GM19025 (cell line): ENCODE results near the gene POLL.

Experiments
- ATAC-seq: cut with Tn5 transposase; IDR thresholded peaks from one replicate; pipeline ENCODE4 v1.9.1; 2021; ENCODE audit warnings: mild to moderate bottlenecking, low read depth, moderate library complexity; ENCODE audit not compliant: unreplicated experiment

The POLL gene

GRCh38 chr10:101575580-101576210 lies 12.4 kb downstream of the POLL start:
- no peak for ATAC-seq

GRCh38 chr10:101575091-101575490 lies 13.0 kb downstream of the POLL start:
- no peak for ATAC-seq

GRCh38 chr10:101573885-101574753 lies 13.9 kb downstream of the POLL start:
- no peak for ATAC-seq

GRCh38 chr10:101572785-101573184 lies 15.3 kb downstream of the POLL start:
- ATAC-seq = no peak

GRCh38 chr10:101572126-101572525 lies 15.9 kb downstream of the POLL start:
- no peak for ATAC-seq

GRCh38 chr10:101571271-101571925 lies 16.7 kb downstream of the POLL start:
- no peak for ATAC-seq

- no peak for ATAC-seq
Observed at GRCh38 chr10:101570428-101571270, 17.4 kb downstream of the POLL start.

GRCh38 chr10:101569622-101570427 lies 18.2 kb downstream of the POLL start:
- ATAC-seq = peak; percentile 62

- no peak for ATAC-seq
Observed at GRCh38 chr10:101569323-101569621, 18.8 kb downstream of the POLL start.

- no peak for ATAC-seq
Observed at GRCh38 chr10:101568054-101568745, 19.9 kb downstream of the POLL start.

GRCh38 chr10:101567165-101568006 lies 20.7 kb downstream of the POLL start:
- no peak for ATAC-seq

- ATAC-seq = no peak
Observed at GRCh38 chr10:101566333-101567164, 21.5 kb downstream of the POLL start.

- no peak for ATAC-seq
Observed at GRCh38 chr10:101565936-101566332, 22.1 kb downstream of the POLL start.

GRCh38 chr10:101565370-101565900 lies 22.6 kb downstream of the POLL start:
- no peak for ATAC-seq

GRCh38 chr10:101564490-101564991 lies 23.5 kb downstream of the POLL start:
- no peak for ATAC-seq

GRCh38 chr10:101563497-101564040 lies 24.5 kb downstream of the POLL start:
- no peak for ATAC-seq

GRCh38 chr10:101563007-101563406 lies 25.1 kb downstream of the POLL start:
- ATAC-seq = no peak
